ENCODE data around the gene DHRS1.

GRCh38 chr14:24286996-24287395 lies 12.6 kb downstream of the DHRS1 start:
- TF ChIP-seq CTCF (IDR thresholded peaks at IDR 0.05; ENCODE audit: low read depth, low read length) = no peak
- TF ChIP-seq MYC (IDR thresholded peaks at IDR 0.05; ENCODE audit: low read depth, low read length) = no peak
